Upper lobe of left lung (tissue), 4 donors: ENCODE results near the gene PKDCC.

ENCODE experiments used
- CTCF ChIP-seq, 6 experiments: fragments of 450-650 bp in 4 of 6; fragments of 200-600 bp in 2 of 6; sonication (generic) in 2 of 6; IDR thresholded peaks; one replicate each; pipeline ENCODE4 v1.5.1; 2016 to 2019; ENCODE audit warnings: antibody characterized with exemption in 6 of 6
- EP300 ChIP-seq, 4 donors: sonication (generic); formaldehyde crosslinking; IDR thresholded peaks; one replicate each; pipeline ENCODE4 v1.5.1; 2017; ENCODE audit warnings: antibody characterized with exemption in 4 of 4, control low read depth in 2 of 4
- POLR2A ChIP-seq, 4 donors: fragments of 450-650 bp; IDR thresholded peaks; one replicate each; pipeline ENCODE4 v1.5.1; 2016 to 2017; ENCODE audit warnings: antibody characterized with exemption in 4 of 4, mild to moderate bottlenecking in 2 of 4

- TF ChIP-seq CTCF (IDR thresholded peaks at IDR 0.05) (no peak), POLR2A (IDR thresholded peaks at IDR 0.05) (no peak), EP300 (IDR thresholded peaks at IDR 0.05) (no peak)
Measured at GRCh38 chr2:42040643-42041278, 7.1 kb upstream of the PKDCC start.
